Keratinocyte (primary cell): ENCODE data around the gene TENM4. TPM values are rescaled to one million over a fixed set of nuclear protein-coding genes. Genes with fewer than 3 reads are reported as not detected.

Experiments used
- DNase-seq: peaks from one replicate; pipeline ENCODE4 v3.0.0-alpha.2; 2011; ENCODE audit warnings: low read depth, missing footprints, low spot score
- FAIRE-seq: peaks from 2 replicates; lab custom pipeline; 2011; peaks lifted over from hg19 to GRCh38; lab: Jason Lieb, UNC
- H2AFZ ChIP-seq: 2 replicates; pipeline ENCODE4 v1.6.0; 2012; ENCODE audit warnings: low read length, control low read depth, inconsistent platforms; ENCODE audit not compliant: control insufficient read depth
- H3K27ac ChIP-seq: 2 replicates; pipeline ENCODE4 v1.5.1; 2011; ENCODE audit warnings: low read length; ENCODE audit not compliant: control insufficient read depth, insufficient read depth
- H3K27me3 ChIP-seq: 3 replicates; pipeline ENCODE4 v1.6.0; 2011; ENCODE audit warnings: low read length; ENCODE audit not compliant: control insufficient read depth, insufficient read depth; ENCODE audit errors: extremely low read depth
- H3K36me3 ChIP-seq, 2 experiments: 2 replicates in 1 of 2; 3 replicates in 1 of 2; pipeline ENCODE4 v1.5.1; 2011; ENCODE audit warnings: low read length in 2 of 2, mild to moderate bottlenecking in 1 of 2; ENCODE audit not compliant: control insufficient read depth in 2 of 2, insufficient read depth in 2 of 2; ENCODE audit errors: extremely low read depth in 1 of 2
- H3K4me1 ChIP-seq: 3 replicates; pipeline ENCODE4 v1.5.1; 2011; ENCODE audit warnings: low read length; ENCODE audit not compliant: control insufficient read depth, insufficient read depth; ENCODE audit errors: extremely low read depth
- H3K4me2 ChIP-seq: 3 replicates; pipeline ENCODE4 v1.6.0; 2011; ENCODE audit warnings: low read depth, low read length; ENCODE audit not compliant: control insufficient read depth, insufficient read depth; ENCODE audit errors: extremely low read depth
- H3K4me3 ChIP-seq, 3 experiments: fragments of 200-600 bp in 1 of 3; sonication (generic) in 1 of 3; 2 replicates in 2 of 3; 3 replicates in 1 of 3; pipeline ENCODE4 v1.5.1; 2011 to 2016; ENCODE audit warnings: low read length in 3 of 3, mild to moderate bottlenecking in 3 of 3, control low read depth in 2 of 3, inconsistent platforms in 1 of 3, low read depth in 1 of 3, mixed read lengths in 1 of 3, mixed run types in 1 of 3, moderate library complexity in 1 of 3; ENCODE audit not compliant: control insufficient read depth in 2 of 3, insufficient read depth in 2 of 3; ENCODE audit errors: extremely low read depth in 1 of 3
- H3K79me2 ChIP-seq: 2 replicates; pipeline ENCODE4 v1.6.0; 2012; ENCODE audit warnings: low read length; ENCODE audit not compliant: control insufficient read depth, insufficient read depth
- H3K9ac ChIP-seq: 3 replicates; pipeline ENCODE4 v1.6.0; 2011; ENCODE audit warnings: low read length; ENCODE audit not compliant: control insufficient read depth, insufficient read depth; ENCODE audit errors: extremely low read depth
- H3K9me1 ChIP-seq: 3 replicates; pipeline ENCODE4 v1.6.0; 2011; ENCODE audit warnings: low read length; ENCODE audit not compliant: control insufficient read depth, insufficient read depth; ENCODE audit errors: extremely low read depth
- H3K9me3 ChIP-seq: 2 replicates; pipeline ENCODE4 v1.5.1; 2012; ENCODE audit warnings: low read depth, low read length; ENCODE audit not compliant: control insufficient read depth
- H4K20me1 ChIP-seq: 3 replicates; pipeline ENCODE4 v1.6.0; 2011; ENCODE audit warnings: low read length; ENCODE audit not compliant: control insufficient read depth, insufficient read depth; ENCODE audit errors: extremely low read depth
- EZH2 ChIP-seq: IDR thresholded peaks from one replicate; pipeline ENCODE4 v1.6.1; 2012; ENCODE audit warnings: inconsistent platforms, mild to moderate bottlenecking, low read length, moderate library complexity
- dilution Hi-C: fragments of 300-500 bp; cut with MboI; formaldehyde crosslinking; loops from one replicate; pipeline ENCODE4 v1.7.0; 2020; ENCODE audit warnings: low sequenced_read_pairs; ENCODE audit not compliant: extremely low pct_ligation_motif_present
- polyA plus RNA-seq, 5 experiments: library from polyadenylated mRNA; depleted of rRNA in 3 of 5; stranded (reverse) in 3 of 5; stranded (forward) in 1 of 5; unstranded in 1 of 5; fragments of >200 nt; gene quantifications; 1 replicate in 1 of 5; 2 replicates in 3 of 5; 3 replicates in 1 of 5; pipeline versions ENCODE4 v1.2.1 to v1.2.3, GENCODE V29; 2011 to 2012; ENCODE audit warnings: missing spikeins in 2 of 5, low read depth in 1 of 5, low replicate concordance in 1 of 5
- TF ChIP-seq, protein P1 (sequence below), 3 experiments: IDR thresholded peaks in 1 of 3; conservative IDR thresholded peaks in 1 of 3; optimal IDR thresholded peaks in 1 of 3; 2 replicates in 2 of 3; 3 replicates in 1 of 3; pipeline versions ENCODE3 to v1.5.1; 2011; ENCODE audit warnings: low read length in 3 of 3, mild to moderate bottlenecking in 3 of 3, moderate library complexity in 2 of 3, control low read depth in 1 of 3, inconsistent platforms in 1 of 3; ENCODE audit not compliant: insufficient read depth in 2 of 3; ENCODE audit errors: extremely low read depth in 1 of 3

TENM4 gene
- polyA plus RNA-seq, 1 donor (not counting 4 experiments of a cell fraction or from before 2014, with no cell fraction given), result 3.5 TPM

- peaks cover under 1 to 4% of the 10 kb centered on the region in 2 experiments for H3K36me3 ChIP-seq
- peak overlapping the region; percentile 23 for H3K4me2 ChIP-seq
- FAIRE-seq (no peak), DNase-seq (no peak)
- peaks cover 4% of the 10 kb centered on the region for H4K20me1 ChIP-seq
- no peak for TF ChIP-seq EZH2
- TF ChIP-seq, protein P1, sequence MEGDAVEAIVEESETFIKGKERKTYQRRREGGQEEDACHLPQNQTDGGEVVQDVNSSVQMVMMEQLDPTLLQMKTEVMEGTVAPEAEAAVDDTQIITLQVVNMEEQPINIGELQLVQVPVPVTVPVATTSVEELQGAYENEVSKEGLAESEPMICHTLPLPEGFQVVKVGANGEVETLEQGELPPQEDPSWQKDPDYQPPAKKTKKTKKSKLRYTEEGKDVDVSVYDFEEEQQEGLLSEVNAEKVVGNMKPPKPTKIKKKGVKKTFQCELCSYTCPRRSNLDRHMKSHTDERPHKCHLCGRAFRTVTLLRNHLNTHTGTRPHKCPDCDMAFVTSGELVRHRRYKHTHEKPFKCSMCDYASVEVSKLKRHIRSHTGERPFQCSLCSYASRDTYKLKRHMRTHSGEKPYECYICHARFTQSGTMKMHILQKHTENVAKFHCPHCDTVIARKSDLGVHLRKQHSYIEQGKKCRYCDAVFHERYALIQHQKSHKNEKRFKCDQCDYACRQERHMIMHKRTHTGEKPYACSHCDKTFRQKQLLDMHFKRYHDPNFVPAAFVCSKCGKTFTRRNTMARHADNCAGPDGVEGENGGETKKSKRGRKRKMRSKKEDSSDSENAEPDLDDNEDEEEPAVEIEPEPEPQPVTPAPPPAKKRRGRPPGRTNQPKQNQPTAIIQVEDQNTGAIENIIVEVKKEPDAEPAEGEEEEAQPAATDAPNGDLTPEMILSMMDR (optimal IDR thresholded peaks at IDR 0.05 in 1 of 3, IDR thresholded peaks at IDR 0.05 in 1 of 3, conservative IDR thresholded peaks at IDR 0.05 in 1 of 3; ENCODE audit: extremely low read depth in 1 of 3, insufficient read depth in 2 of 3, low read length in 3 of 3), result no peak
- H3K27me3 ChIP-seq, result no peaks in the 10 kb centered on the region
- H3K9ac ChIP-seq, result no peak overlapping the region
- dilution Hi-C loops, result no loop called here
- no peak overlapping the region for H3K27ac ChIP-seq
- H3K79me2 ChIP-seq, result peaks cover 12% of the 10 kb centered on the region
- H3K9me1 ChIP-seq, result no peaks in the 10 kb centered on the region
- no peaks in the 10 kb centered on the region for H3K9me3 ChIP-seq
- H2AFZ ChIP-seq, result no peak overlapping the region
- peaks cover 12% of the 10 kb centered on the region for H3K4me1 ChIP-seq
- H3K4me3 ChIP-seq, result no peak overlapping the region
Observed at GRCh38 chr11:79396674-79397073, 44.2 kb downstream of the TENM4 start.

- no peaks in the 10 kb centered on the region for H3K9me3 ChIP-seq
- FAIRE-seq (no peak), DNase-seq (no peak)
- no peak overlapping the region for H2AFZ ChIP-seq
- peaks cover 0 to 4% of the 10 kb centered on the region in 2 experiments for H3K36me3 ChIP-seq
- H3K9ac ChIP-seq, result no peak overlapping the region
- H3K79me2 ChIP-seq, result peaks cover 8% of the 10 kb centered on the region
- no peak overlapping the region for H3K4me2 ChIP-seq
- H3K4me1 ChIP-seq, result peaks cover 12% of the 10 kb centered on the region
- dilution Hi-C loops, result no loop called here
- no peaks in the 10 kb centered on the region for H3K27me3 ChIP-seq
- no peak overlapping the region for H3K4me3 ChIP-seq
- peaks cover 4% of the 10 kb centered on the region for H4K20me1 ChIP-seq
- no peaks in the 10 kb centered on the region for H3K9me1 ChIP-seq
- TF ChIP-seq, protein P1 (optimal IDR thresholded peaks at IDR 0.05 in 1 of 3, IDR thresholded peaks at IDR 0.05 in 1 of 3, conservative IDR thresholded peaks at IDR 0.05 in 1 of 3; ENCODE audit: extremely low read depth in 1 of 3, insufficient read depth in 2 of 3, low read length in 3 of 3), result no peak
- no peak for TF ChIP-seq EZH2
- no peak overlapping the region for H3K27ac ChIP-seq
Observed at GRCh38 chr11:79396001-79396400, 44.8 kb downstream of the TENM4 start.
